ENCODE measurements around the gene IGSF9.

Gene IGSF9

DNA sequence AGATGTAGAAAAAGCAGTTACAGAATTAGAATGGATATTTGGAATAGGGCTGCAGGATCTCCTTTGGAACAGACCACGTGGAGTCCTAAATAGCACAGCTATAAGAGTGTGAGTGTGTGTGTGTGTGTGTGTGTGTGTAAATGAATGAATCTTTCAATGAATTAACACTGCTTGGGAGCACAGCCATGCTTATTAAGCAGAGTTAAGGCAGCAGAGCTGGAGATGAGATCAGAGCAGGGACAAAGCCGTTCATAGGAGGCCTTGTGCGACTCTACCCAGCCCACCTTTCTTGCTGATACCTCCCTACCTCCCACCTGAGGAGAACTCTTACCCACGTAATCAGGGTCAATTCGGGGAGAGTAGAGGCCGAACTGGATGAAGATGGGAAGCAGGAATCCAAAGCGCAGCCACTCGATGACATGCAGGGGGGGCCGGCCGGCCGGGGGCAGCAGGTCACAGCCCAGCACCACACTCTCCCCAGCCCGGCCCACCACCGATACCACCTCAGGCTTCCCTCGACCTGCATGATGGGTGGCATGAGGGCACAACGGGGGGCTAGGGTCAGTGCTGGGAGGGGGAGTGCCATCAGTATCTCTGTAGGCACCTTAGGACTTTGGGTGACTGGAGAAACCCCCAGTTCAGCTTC lies 2.7 kb downstream of the IGSF9 start:
- H3K4me3 ChIP-seq (ENCODE audit: low read depth, low read length) = no peak overlapping the region
- DNase-seq (ENCODE audit: low read depth) = no peak
- TF ChIP-seq CTCF (conservative IDR thresholded peaks at IDR 0.05; ENCODE audit: low read depth, low read length) = no peak

- no peak for TF ChIP-seq CTCF (conservative IDR thresholded peaks at IDR 0.05; ENCODE audit: low read depth, low read length)
- H3K4me3 ChIP-seq (ENCODE audit: low read depth, low read length) = no peak overlapping the region
- no peak for DNase-seq (ENCODE audit: low read depth)
Observed at GRCh38 chr1:159941591-159942560, 3.5 kb downstream of the IGSF9 start.

- DNase-seq (ENCODE audit: low read depth) = no peak
- no peak for TF ChIP-seq CTCF (conservative IDR thresholded peaks at IDR 0.05; ENCODE audit: low read depth, low read length)
- no peak overlapping the region for H3K4me3 ChIP-seq (ENCODE audit: low read depth, low read length)
Observed at GRCh38 chr1:159941141-159941540, 4.3 kb downstream of the IGSF9 start.

- DNase-seq (ENCODE audit: low read depth) = no peak
- TF ChIP-seq CTCF (conservative IDR thresholded peaks at IDR 0.05; ENCODE audit: low read depth, low read length) = no peak
Observed at GRCh38 chr1:159940006-159940620, 5.3 kb downstream of the IGSF9 start.

GRCh38 chr1:159939678-159940002 lies 5.8 kb downstream of the IGSF9 start:
- TF ChIP-seq CTCF (conservative IDR thresholded peaks at IDR 0.05; ENCODE audit: low read depth, low read length) = no peak
- no peak overlapping the region for H3K4me3 ChIP-seq (ENCODE audit: low read depth, low read length)
- DNase-seq (ENCODE audit: low read depth) = no peak

More at GRCh38 chr1:159940006-159940620, 5.3 kb downstream of the IGSF9 start:
- H3K4me3 ChIP-seq (ENCODE audit: low read depth, low read length) = no peak overlapping the region

DNA sequence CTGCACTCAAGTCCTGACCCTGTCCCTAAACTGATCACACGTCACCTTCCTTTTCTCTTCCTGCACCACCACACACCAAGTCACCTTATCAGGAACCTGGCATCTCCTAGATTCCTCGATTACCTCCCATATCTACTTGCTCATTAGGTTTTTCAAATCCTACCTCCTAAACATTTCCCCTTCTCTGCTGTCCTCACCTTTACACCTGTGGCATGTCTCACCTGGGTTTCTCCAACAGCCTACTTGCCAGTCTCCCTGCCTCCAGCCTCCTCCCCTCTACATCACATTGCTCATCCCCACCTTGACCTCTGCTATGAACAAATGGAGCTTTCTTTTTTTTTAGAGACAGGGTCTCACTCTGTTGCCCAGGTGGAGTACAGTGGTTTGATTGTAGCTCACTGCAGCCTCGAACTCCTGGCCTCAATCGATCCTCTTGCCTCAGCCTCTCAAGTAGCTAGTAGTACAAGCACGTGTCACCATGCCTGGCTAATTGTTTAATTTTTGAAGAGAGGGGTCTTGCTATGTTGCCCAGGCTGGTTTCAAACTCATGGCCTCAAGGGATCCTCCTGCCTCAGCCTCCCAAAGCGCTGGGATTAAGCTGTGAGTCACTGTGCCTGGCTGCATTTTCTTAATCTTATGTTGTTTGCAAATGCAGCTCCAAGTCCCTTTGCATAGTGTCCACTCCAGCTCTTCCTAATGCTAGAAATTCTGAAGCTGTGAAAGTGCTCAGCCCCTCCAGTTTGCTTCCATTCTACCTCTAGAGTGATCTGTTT lies 6.3 kb downstream of the IGSF9 start:
- no peak for TF ChIP-seq CTCF (conservative IDR thresholded peaks at IDR 0.05; ENCODE audit: low read depth, low read length)
- DNase-seq (ENCODE audit: low read depth) = no peak
- H3K4me3 ChIP-seq (ENCODE audit: low read depth, low read length) = no peak overlapping the region
